ENCODE data around the gene IGSF8. TPM values are rescaled to one million over a fixed set of nuclear protein-coding genes. Genes with fewer than 3 reads are reported as not detected.

Gene IGSF8, protein sequence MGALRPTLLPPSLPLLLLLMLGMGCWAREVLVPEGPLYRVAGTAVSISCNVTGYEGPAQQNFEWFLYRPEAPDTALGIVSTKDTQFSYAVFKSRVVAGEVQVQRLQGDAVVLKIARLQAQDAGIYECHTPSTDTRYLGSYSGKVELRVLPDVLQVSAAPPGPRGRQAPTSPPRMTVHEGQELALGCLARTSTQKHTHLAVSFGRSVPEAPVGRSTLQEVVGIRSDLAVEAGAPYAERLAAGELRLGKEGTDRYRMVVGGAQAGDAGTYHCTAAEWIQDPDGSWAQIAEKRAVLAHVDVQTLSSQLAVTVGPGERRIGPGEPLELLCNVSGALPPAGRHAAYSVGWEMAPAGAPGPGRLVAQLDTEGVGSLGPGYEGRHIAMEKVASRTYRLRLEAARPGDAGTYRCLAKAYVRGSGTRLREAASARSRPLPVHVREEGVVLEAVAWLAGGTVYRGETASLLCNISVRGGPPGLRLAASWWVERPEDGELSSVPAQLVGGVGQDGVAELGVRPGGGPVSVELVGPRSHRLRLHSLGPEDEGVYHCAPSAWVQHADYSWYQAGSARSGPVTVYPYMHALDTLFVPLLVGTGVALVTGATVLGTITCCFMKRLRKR
- total RNA-seq, result 10 to 100 TPM; 12.9 to 24.5 (median 16.5) TPM
- 10 to 100 TPM; 24.7 TPM for polyA plus RNA-seq

DNA sequence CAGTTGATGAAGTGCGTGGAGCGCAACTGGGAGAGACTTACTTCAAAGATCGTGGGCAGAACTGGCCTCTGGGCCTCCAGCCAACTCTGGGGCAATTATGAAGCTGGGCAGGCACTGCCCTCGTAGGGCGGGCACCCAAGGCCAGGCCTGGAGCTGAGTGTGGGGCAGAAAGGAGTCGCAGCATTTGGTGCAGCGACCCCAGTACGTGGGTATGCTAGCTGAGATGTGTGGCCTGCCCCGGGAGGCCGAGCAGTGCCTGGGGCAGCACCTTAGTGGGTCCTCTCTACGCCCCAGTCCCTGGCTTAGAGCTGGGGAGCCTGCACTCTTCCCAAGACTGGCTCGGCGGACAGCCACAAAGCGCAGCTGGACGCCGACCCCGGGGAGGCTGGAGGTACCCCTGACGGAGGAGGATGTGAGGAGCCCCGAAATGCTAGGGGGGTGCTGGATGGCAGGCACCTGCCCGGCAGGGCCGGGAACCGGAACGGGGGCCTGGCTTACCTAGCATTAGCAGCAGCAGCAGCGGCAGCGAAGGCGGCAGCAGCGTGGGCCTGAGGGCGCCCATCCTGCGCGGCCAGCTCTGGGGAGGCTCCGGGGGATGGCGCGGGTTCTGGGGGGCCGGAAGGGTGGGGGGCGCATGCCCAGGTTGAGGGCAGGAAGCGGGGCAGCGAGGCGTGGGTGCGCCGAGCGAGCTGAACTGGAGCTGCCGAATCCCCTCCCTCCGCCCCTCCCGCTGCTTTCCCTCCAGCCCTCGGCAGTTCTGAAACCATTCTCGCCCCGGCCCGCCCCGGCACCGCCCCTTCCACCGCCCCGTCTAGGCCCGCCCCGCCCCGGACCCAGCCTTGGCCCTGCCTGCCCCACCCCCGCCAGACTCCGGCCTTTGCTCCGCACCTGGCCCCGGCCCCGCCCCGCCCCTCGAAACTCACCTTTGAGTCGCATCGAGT, at the start of gene IGSF8:
IGSF8 (minus strand) TSS at position 709 of the 941 bp plus-strand sequence; CDS start at position 562, 147 bp downstream.
- ATAC-seq (peak; percentile 79 to 88 (median 84)), DNase-seq (peak; percentile 93 to 99 (median 96)), FAIRE-seq (no peak)
- H3K27ac ChIP-seq, result peak within 1 kb of the TSS; percentile 79 to 95 (median 92)
- peaks cover 0 to 11% (median 0%) of the 10 kb centered on the region in 3 donors for H3K36me3 ChIP-seq
- TF ChIP-seq, protein P1, sequence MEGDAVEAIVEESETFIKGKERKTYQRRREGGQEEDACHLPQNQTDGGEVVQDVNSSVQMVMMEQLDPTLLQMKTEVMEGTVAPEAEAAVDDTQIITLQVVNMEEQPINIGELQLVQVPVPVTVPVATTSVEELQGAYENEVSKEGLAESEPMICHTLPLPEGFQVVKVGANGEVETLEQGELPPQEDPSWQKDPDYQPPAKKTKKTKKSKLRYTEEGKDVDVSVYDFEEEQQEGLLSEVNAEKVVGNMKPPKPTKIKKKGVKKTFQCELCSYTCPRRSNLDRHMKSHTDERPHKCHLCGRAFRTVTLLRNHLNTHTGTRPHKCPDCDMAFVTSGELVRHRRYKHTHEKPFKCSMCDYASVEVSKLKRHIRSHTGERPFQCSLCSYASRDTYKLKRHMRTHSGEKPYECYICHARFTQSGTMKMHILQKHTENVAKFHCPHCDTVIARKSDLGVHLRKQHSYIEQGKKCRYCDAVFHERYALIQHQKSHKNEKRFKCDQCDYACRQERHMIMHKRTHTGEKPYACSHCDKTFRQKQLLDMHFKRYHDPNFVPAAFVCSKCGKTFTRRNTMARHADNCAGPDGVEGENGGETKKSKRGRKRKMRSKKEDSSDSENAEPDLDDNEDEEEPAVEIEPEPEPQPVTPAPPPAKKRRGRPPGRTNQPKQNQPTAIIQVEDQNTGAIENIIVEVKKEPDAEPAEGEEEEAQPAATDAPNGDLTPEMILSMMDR (IDR thresholded peaks at IDR 0.05), result no peak
- H3K4me3 ChIP-seq, result peak within 1 kb of the TSS; percentile 58 to 78 (median 68)
- peaks cover 5 to 33% (median 13%) of the 10 kb centered on the region in 3 donors for H3K4me1 ChIP-seq
- intact Hi-C loops (cut with DNase I), result no loop called here
- no peaks in the 10 kb centered on the region for H3K9me3 ChIP-seq
- 1% methylated on average over 24 to 64 of the region's 64 CpGs for WGBS, 2 donors
- H3K27me3 ChIP-seq, result no peaks in the 10 kb centered on the region

DNA sequence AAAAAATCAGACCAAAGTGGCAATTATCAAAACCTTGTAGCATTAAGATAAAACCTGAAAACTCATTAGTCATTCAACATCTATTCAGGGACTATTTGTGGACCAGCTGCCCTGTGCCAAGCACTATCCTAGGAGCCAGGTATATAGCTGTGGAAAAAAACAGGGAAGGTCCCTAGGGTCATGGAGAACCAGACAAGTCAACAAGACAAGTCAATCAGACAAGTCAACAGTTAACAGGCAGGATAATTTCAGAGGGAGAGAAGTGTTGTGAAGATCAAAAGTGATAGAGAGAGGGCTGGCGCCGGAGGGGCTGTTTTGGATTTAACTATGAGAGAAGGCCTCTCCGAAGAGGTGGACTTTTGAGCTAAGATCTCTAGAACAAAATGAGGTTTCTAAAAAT, 49.7 kb upstream of the IGSF8 start:
- H3K9me3 ChIP-seq, result no peaks in the 10 kb centered on the region
- no peaks in the 10 kb centered on the region for H3K4me1 ChIP-seq
- TF ChIP-seq, protein P1 (IDR thresholded peaks at IDR 0.05), result no peak
- H3K27me3 ChIP-seq, result no peaks in the 10 kb centered on the region
- intact Hi-C loops (cut with DNase I), result no loop called here
- no peak overlapping the region for H3K27ac ChIP-seq
- H3K36me3 ChIP-seq, result no peaks in the 10 kb centered on the region
- no peak overlapping the region for H3K4me3 ChIP-seq
- ATAC-seq, result no peak
- 91 to 94% methylated on average over 3 of the region's 3 CpGs for WGBS, 2 donors
- FAIRE-seq, result no peak
- DNase-seq, result no peak

- TF ChIP-seq, protein P1 (IDR thresholded peaks at IDR 0.05), result no peak
- Histone ChIP-seq H3K4me3 (no peak overlapping the region), H3K9me3 (no peaks in the 10 kb centered on the region), H3K36me3 (no peaks in the 10 kb centered on the region), H3K4me1 (no peaks in the 10 kb centered on the region), H3K27me3 (no peaks in the 10 kb centered on the region), H3K27ac (no peak overlapping the region)
- FAIRE-seq (no peak), DNase-seq (no peak), ATAC-seq (no peak)
- 85 to 90% methylated on average over 14 of the region's 14 CpGs for WGBS, 2 donors
- intact Hi-C loops (cut with DNase I), result no loop called here
These were observed 47.7 kb upstream of the IGSF8 start for GRCh38 chr1:160146107-160146506.

DNA sequence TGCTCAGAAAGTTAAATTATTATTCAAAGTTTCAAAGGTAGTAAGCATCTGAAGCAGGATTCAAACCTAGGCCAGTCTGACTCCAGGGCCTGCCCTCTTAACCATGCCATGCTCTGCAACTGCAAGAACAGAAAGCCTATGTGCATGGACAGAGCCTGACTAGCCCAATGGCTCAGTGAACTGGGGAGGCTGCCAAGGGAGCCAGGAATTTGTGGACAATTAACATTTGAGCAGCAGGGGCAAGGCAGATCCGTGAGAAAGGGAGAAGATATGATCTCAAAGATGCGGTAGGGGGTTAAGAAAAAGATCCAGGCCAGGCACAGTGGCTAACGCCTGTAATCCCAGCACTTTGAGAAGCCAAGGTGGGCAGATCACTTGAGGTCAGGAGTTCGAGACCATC, 46.5 kb upstream of the IGSF8 start:
- Histone ChIP-seq H3K4me3 (no peak overlapping the region), H3K27ac (no peak overlapping the region), H3K9me3 (no peaks in the 10 kb centered on the region), H3K36me3 (no peaks in the 10 kb centered on the region), H3K27me3 (no peaks in the 10 kb centered on the region), H3K4me1 (no peaks in the 10 kb centered on the region)
- no peak for DNase-seq
- FAIRE-seq, result no peak
- no peak for ATAC-seq
- WGBS, 2 donors, result 63 to 68% methylated on average over 4 of the region's 4 CpGs
- TF ChIP-seq, protein P1 (IDR thresholded peaks at IDR 0.05), result no peak
- intact Hi-C loops (cut with DNase I), result no loop called here
